Germinal center (tissue), 1 donor: ENCODE results near the gene PCSK4.

ENCODE experiments used
- DNase-seq: peaks from one replicate; pipeline ENCODE4 v3.0.0; 2012; ENCODE audit warnings: mixed read lengths, low spot score

Gene PCSK4

GRCh38 chr19:1470305-1471009, 19.7 kb downstream of the PCSK4 start:
- DNase-seq = peak; percentile 77

- no peak for DNase-seq
Measured at GRCh38 chr19:1470055-1470304, 20.2 kb downstream of the PCSK4 start.

GRCh38 chr19:1469255-1470054, 20.7 kb downstream of the PCSK4 start:
- DNase-seq = no peak

- DNase-seq = no peak
Measured at GRCh38 chr19:1468821-1469254, 21.3 kb downstream of the PCSK4 start.

GRCh38 chr19:1468274-1468820, 21.8 kb downstream of the PCSK4 start:
- no peak for DNase-seq

GRCh38 chr19:1467490-1468273, 22.5 kb downstream of the PCSK4 start:
- DNase-seq = no peak

- DNase-seq = no peak
Measured at GRCh38 chr19:1467215-1467489, 23.0 kb downstream of the PCSK4 start.

- DNase-seq = no peak
Measured at GRCh38 chr19:1466461-1467214, 23.5 kb downstream of the PCSK4 start.

GRCh38 chr19:1466018-1466460, 24.1 kb downstream of the PCSK4 start:
- no peak for DNase-seq

GRCh38 chr19:1465191-1466016, 24.7 kb downstream of the PCSK4 start:
- DNase-seq = no peak

- DNase-seq = no peak
Measured at GRCh38 chr19:1461862-1462261, 28.3 kb downstream of the PCSK4 start.

GRCh38 chr19:1460033-1460995, 29.8 kb downstream of the PCSK4 start:
- no peak for DNase-seq

GRCh38 chr19:1459479-1459878, 30.7 kb downstream of the PCSK4 start:
- DNase-seq = no peak

GRCh38 chr19:1457892-1458291, 32.3 kb downstream of the PCSK4 start:
- no peak for DNase-seq

- no peak for DNase-seq
Measured at GRCh38 chr19:1457031-1457739, 33.0 kb downstream of the PCSK4 start.

- no peak for DNase-seq
Measured at GRCh38 chr19:1456121-1456900, 33.8 kb downstream of the PCSK4 start.

- DNase-seq = peak; percentile 87
Measured at GRCh38 chr19:1455336-1456120, 34.6 kb downstream of the PCSK4 start.

GRCh38 chr19:1455002-1455335, 35.2 kb downstream of the PCSK4 start:
- DNase-seq = no peak
